GM13977 (cell line): Measurements from ENCODE around the gene SMYD2.

Experiments used
- DNase-seq: peaks from one replicate; pipeline ENCODE4 v3.0.0; 2012; ENCODE audit warnings: low spot score
- in situ Hi-C: fragments of 300-500 bp; cut with MboI; formaldehyde crosslinking; loops from one replicate; pipeline ENCODE4 v1.12.0; 2022; ENCODE audit warnings: low sequenced_read_pairs, low pct_unique_long_range_greater_than_20kb, mixed read lengths, inconsistent platforms; ENCODE audit not compliant: unreplicated experiment
- TF ChIP-seq, protein P1 (sequence below): IDR thresholded peaks from 2 replicates; pipeline ENCODE4 v1.5.1; 2012; ENCODE audit warnings: mild to moderate bottlenecking, control low read depth; ENCODE audit not compliant: insufficient read depth; ENCODE audit errors: extremely low read depth, missing control alignments

Gene SMYD2

DNA sequence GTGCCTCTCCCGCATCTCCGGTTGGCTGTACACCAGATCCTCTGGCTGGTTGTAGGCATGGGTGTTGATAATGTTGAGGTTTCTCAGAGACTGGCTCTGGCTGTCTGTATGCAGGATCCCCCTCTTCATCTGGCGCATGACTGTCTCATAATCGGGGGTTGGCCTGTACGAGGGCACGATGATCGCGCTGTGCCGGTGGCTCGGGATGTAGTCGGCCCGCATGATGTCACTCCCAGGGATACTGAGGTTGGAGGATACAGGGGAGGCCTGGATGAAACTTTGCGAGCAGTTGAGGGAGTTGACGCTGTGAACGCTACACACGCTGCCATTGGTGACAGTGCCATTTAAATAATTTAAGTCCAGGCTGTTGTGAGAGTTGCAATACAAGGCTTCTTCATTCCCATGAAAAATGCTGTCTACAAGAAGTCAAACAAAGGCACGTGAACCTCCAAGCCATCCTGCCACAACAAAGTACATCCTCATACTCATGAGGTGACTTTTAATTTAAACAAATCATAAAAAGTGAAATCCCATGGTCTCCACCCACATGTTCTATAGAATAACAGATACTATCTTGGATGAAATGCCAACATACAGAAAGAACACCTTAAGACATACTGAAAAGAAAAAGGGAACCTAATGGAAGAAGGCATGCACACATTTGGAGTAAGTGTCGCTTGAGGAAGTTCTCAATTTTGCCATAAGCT lies 103.6 kb downstream of the SMYD2 start:
- no peak for DNase-seq
- in situ Hi-C loops = no loop called here

DNA sequence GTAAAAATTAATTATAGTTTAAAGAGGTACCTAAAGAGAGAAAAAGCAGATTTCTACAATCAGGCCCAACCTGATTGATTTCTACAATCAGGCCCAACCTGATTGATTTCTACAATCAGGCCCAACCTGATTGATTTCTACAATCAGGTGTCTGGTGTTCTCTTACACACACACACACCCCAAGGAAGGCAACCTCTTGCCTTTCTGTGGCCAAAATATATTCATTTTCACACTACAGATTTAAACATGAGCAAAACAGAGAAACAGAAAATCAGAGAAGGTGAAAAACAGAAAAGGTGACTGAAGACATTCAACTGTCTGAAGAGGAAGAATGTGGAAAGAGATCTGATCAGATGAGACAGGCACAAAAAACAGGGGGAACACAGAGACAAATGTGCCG lies 104.5 kb downstream of the SMYD2 start:
- in situ Hi-C loops = no loop called here
- DNase-seq = no peak
- TF ChIP-seq, protein P1, sequence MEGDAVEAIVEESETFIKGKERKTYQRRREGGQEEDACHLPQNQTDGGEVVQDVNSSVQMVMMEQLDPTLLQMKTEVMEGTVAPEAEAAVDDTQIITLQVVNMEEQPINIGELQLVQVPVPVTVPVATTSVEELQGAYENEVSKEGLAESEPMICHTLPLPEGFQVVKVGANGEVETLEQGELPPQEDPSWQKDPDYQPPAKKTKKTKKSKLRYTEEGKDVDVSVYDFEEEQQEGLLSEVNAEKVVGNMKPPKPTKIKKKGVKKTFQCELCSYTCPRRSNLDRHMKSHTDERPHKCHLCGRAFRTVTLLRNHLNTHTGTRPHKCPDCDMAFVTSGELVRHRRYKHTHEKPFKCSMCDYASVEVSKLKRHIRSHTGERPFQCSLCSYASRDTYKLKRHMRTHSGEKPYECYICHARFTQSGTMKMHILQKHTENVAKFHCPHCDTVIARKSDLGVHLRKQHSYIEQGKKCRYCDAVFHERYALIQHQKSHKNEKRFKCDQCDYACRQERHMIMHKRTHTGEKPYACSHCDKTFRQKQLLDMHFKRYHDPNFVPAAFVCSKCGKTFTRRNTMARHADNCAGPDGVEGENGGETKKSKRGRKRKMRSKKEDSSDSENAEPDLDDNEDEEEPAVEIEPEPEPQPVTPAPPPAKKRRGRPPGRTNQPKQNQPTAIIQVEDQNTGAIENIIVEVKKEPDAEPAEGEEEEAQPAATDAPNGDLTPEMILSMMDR = no peak

More for the DNA sequence above, 103.6 kb downstream of the SMYD2 start:
- TF ChIP-seq, protein P1 = no peak

GRCh38 chr1:214386333-214386732 lies 105.4 kb downstream of the SMYD2 start:
- in situ Hi-C loops = no loop called here
- no peak for DNase-seq
- TF ChIP-seq, protein P1 = no peak
